Stimulated activated CD8-positive, alpha-beta memory T cell treated with anti-CD3 and anti-CD28 coated beads, Interleukin-7, amount 100 ng/mL, for 24 hours (primary cell): ENCODE measurements around the gene GABARAP.
"Not testable (repeated sequence)": the region's sequence is repeated elsewhere in the genome, so short reads cannot be mapped to it uniquely, and the experiment has no call there.

Experiments used
- DNase-seq: peaks from one replicate; pipeline ENCODE4 v3.0.0-alpha.2; 2020; ENCODE audit warnings: low read depth

GABARAP gene

GRCh38 chr17:7260651-7261378 lies 18.6 kb upstream of the GABARAP start:
- no peak for DNase-seq

GRCh38 chr17:7260151-7260550 lies 17.9 kb upstream of the GABARAP start:
- no peak for DNase-seq

GRCh38 chr17:7259555-7259889 lies 17.3 kb upstream of the GABARAP start:
- no peak for DNase-seq

GRCh38 chr17:7258731-7259554 lies 16.7 kb upstream of the GABARAP start:
- no peak for DNase-seq

GRCh38 chr17:7256766-7257456 lies 14.7 kb upstream of the GABARAP start:
- DNase-seq, result no peak

- DNase-seq, result no peak
These were observed 12.3 kb upstream of the GABARAP start for GRCh38 chr17:7254511-7254910.

GRCh38 chr17:7253082-7253481 lies 10.8 kb upstream of the GABARAP start:
- DNase-seq, result no peak

GRCh38 chr17:7252176-7253043 lies 10.2 kb upstream of the GABARAP start, which contains the start of gene ELP5:
Gene ELP5, plus strand, starts transcription at chr17:7252215. Its CDS starts 336 bp downstream, at chr17:7252551.
- peak; percentile 80 for DNase-seq

GRCh38 chr17:7251661-7252175 lies 9.5 kb upstream of the GABARAP start, which contains the start of gene CTDNEP1:
Gene CTDNEP1, minus strand, starts transcription at chr17:7251734. Its CDS starts 438 bp downstream, at chr17:7251296.
- peak; percentile 98 for DNase-seq

GRCh38 chr17:7250695-7251627 lies 8.7 kb upstream of the GABARAP start:
- no peak for DNase-seq

- DNase-seq, result no peak
These were observed 7.6 kb upstream of the GABARAP start for GRCh38 chr17:7249830-7250229.

- DNase-seq, result no peak
These were observed 7.0 kb upstream of the GABARAP start for GRCh38 chr17:7249214-7249613.

GRCh38 chr17:7248796-7249195 lies 6.5 kb upstream of the GABARAP start:
- no peak for DNase-seq

GRCh38 chr17:7246779-7247178 lies 4.5 kb upstream of the GABARAP start:
- DNase-seq, result no peak

GRCh38 chr17:7243838-7244237 lies 1.6 kb upstream of the GABARAP start:
- not testable (repeated sequence) for DNase-seq

- no peak for DNase-seq
These were observed 1.1 kb upstream of the GABARAP start for GRCh38 chr17:7243453-7243729.

GRCh38 chr17:7242717-7243452 lies 636 bp upstream of the GABARAP start:
- peak; percentile 88 for DNase-seq

- DNase-seq, result no peak
These were observed 1.0 kb downstream of the GABARAP start for GRCh38 chr17:7241090-7241733.

- DNase-seq, result no peak
These were observed 1.9 kb downstream of the GABARAP start for GRCh38 chr17:7240375-7240774.
